GM19467 (cell line): ENCODE measurements around the gene DNAJC19.
"Not testable (repeated sequence)": the region's sequence is repeated elsewhere in the genome, so short reads cannot be mapped to it uniquely, and the experiment has no call there.

Experiments used
- ATAC-seq: cut with Tn5 transposase; IDR thresholded peaks from one replicate; pipeline ENCODE4 v1.9.1; 2021; ENCODE audit warnings: mild to moderate bottlenecking, moderate library complexity; ENCODE audit not compliant: unreplicated experiment

Gene DNAJC19

GRCh38 chr3:180989291-180990163 lies at the start of gene DNAJC19:
Gene DNAJC19 (minus strand): TSS chr3:180989736. CDS start chr3:180989602, 134 bp downstream.
- ATAC-seq = peak; percentile 94

- no peak for ATAC-seq
Observed at GRCh38 chr3:181030948-181031347, 41.4 kb upstream of the DNAJC19 start.

GRCh38 chr3:181025204-181025603 lies 35.7 kb upstream of the DNAJC19 start:
- ATAC-seq = no peak

GRCh38 chr3:181017690-181018089 lies 28.2 kb upstream of the DNAJC19 start:
- ATAC-seq = no peak

GRCh38 chr3:181009225-181009624 lies 19.7 kb upstream of the DNAJC19 start:
- ATAC-seq = no peak

- no peak for ATAC-seq
Observed at GRCh38 chr3:181008796-181009195, 19.3 kb upstream of the DNAJC19 start.

GRCh38 chr3:181007262-181007661 lies 17.7 kb upstream of the DNAJC19 start:
- ATAC-seq = no peak

- ATAC-seq = no peak
Observed at GRCh38 chr3:181006541-181006940, 17.0 kb upstream of the DNAJC19 start.

- ATAC-seq = not testable (repeated sequence)
Observed at GRCh38 chr3:181003469-181003868, 13.9 kb upstream of the DNAJC19 start.

GRCh38 chr3:181002331-181002730 lies 12.8 kb upstream of the DNAJC19 start:
- ATAC-seq = not testable (repeated sequence)

- no peak for ATAC-seq
Observed at GRCh38 chr3:180996415-180996932, 6.9 kb upstream of the DNAJC19 start.

- ATAC-seq = no peak
Observed at GRCh38 chr3:180990505-180990904, 969 bp upstream of the DNAJC19 start.

- ATAC-seq = no peak
Observed at GRCh38 chr3:180987344-180987743, 2.2 kb downstream of the DNAJC19 start.

- ATAC-seq = not testable (repeated sequence)
Observed at GRCh38 chr3:180986366-180986765, 3.2 kb downstream of the DNAJC19 start.

- ATAC-seq = no peak
Observed at GRCh38 chr3:180983136-180983535, 6.4 kb downstream of the DNAJC19 start.

- no peak for ATAC-seq
Observed at GRCh38 chr3:180981912-180982311, 7.6 kb downstream of the DNAJC19 start.

- no peak for ATAC-seq
Observed at GRCh38 chr3:180980611-180981010, 8.9 kb downstream of the DNAJC19 start.

GRCh38 chr3:180979961-180980360 lies 9.6 kb downstream of the DNAJC19 start:
- ATAC-seq = no peak

- ATAC-seq = no peak
Observed at GRCh38 chr3:180977498-180977897, 12.0 kb downstream of the DNAJC19 start.

GRCh38 chr3:180974286-180974685 lies 15.2 kb downstream of the DNAJC19 start:
- ATAC-seq = no peak

- no peak for ATAC-seq
Observed at GRCh38 chr3:180973543-180973942, 16.0 kb downstream of the DNAJC19 start.

GRCh38 chr3:180970931-180971330 lies 18.6 kb downstream of the DNAJC19 start:
- ATAC-seq = no peak
